Measurements from ENCODE around the gene HIC1. TPM values are rescaled to one million over a fixed set of nuclear protein-coding genes. Genes with fewer than 3 reads are reported as not detected.

Gene HIC1
- total RNA-seq, 1 donor from 2014 or later = 33.1 TPM

- Histone ChIP-seq H3K36me3 (no peaks in the 10 kb centered on the region), H3K27me3 (no peaks in the 10 kb centered on the region), H3K4me3 (peak overlapping the region; percentile 60 to 64), H3K9me3 (no peaks in the 10 kb centered on the region), H3K27ac (peak overlapping the region; percentile 58), H3K4me1 (peaks cover 37% of the 10 kb centered on the region)
- TF ChIP-seq, protein P1, sequence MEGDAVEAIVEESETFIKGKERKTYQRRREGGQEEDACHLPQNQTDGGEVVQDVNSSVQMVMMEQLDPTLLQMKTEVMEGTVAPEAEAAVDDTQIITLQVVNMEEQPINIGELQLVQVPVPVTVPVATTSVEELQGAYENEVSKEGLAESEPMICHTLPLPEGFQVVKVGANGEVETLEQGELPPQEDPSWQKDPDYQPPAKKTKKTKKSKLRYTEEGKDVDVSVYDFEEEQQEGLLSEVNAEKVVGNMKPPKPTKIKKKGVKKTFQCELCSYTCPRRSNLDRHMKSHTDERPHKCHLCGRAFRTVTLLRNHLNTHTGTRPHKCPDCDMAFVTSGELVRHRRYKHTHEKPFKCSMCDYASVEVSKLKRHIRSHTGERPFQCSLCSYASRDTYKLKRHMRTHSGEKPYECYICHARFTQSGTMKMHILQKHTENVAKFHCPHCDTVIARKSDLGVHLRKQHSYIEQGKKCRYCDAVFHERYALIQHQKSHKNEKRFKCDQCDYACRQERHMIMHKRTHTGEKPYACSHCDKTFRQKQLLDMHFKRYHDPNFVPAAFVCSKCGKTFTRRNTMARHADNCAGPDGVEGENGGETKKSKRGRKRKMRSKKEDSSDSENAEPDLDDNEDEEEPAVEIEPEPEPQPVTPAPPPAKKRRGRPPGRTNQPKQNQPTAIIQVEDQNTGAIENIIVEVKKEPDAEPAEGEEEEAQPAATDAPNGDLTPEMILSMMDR (IDR thresholded peaks at IDR 0.05) = no peak
- TF ChIP-seq POLR2A (IDR thresholded peaks at IDR 0.05) = no peak
- no peak for TF ChIP-seq POLR2AphosphoS5 (IDR thresholded peaks at IDR 0.05; ENCODE audit: insufficient read depth in 1 of 2, low read depth in 1 of 2)
- no peak for DNase-seq (ENCODE audit: extremely low spot score in 2 of 2)
- intact Hi-C loops (cut with DNase I) = loop anchor here (1.0 kb wide), 1 partner anchor 115 kb away; no protein-coding TSS in a partner anchor
Observed at GRCh38 chr17:2024572-2025219, 30.2 kb upstream of the HIC1 start.

DNA sequence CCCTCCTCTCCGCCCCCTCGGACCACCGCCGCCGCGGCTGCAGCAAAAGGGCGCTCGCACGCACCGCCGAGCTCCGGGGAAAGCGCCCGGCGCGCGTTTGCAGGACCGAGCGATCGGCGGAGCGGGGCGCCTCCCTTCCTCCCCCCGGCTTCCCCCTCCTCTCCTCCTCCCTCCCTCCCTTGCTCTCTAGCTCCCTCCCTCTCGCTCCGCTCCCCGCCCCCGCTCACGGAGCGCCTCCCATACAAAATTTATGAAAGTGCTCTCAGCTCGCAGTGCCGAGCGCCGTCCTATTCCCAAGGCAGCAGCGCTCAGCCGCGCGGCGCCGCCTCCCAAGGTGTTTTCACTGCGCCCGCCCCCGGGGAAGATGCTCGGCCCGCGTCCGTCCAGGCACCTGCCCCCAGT lies 29.7 kb upstream of the HIC1 start, which contains the start of gene RTN4RL1:
TSS of gene RTN4RL1 (minus strand) at position 115 of the 402 bp plus-strand sequence. CDS start 469 bp downstream, outside the sequence.
- Histone ChIP-seq H3K27me3 (no peaks in the 10 kb centered on the region), H3K4me1 (peaks cover 39% of the 10 kb centered on the region)
- no peak for DNase-seq (ENCODE audit: extremely low spot score in 2 of 2)

DNA sequence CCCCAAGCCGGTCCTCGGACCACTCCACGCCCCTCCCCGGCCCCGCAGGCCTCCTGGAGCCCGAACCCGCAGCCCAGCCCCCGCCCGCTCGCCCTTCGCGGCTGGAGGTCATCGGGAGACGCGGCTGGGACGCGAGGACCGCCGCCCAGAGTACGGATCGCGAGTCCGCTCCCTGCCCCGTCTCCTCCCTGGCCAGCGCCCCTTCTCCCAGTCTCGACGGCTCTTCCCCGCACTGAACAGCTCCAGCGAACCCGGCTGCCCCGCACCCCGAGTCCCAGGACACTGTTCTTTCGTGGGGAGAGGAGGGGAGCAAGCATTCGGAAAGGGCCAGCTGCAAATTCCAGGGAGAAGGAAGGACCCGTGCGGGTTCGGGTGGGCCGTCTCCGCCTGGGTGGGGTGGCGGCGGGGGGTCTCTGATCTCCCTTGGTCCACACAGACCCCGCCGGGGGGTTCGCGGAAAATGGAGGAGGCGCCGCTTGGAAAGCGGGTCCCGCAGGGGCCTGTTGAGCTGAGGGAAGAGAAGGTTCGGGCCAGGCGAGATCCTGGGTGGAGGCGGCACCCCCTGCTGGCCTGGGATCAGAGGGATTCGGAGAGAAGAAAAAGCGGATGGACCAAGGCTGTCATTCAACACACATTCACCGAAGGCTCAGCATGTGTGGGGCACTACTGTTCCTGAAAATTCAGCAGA lies 29.1 kb upstream of the HIC1 start:
- H3K27ac ChIP-seq = peak overlapping the region; percentile 80
- no peaks in the 10 kb centered on the region for H3K36me3 ChIP-seq
- H3K4me1 ChIP-seq = peaks cover 42% of the 10 kb centered on the region
- TF ChIP-seq POLR2AphosphoS5 (IDR thresholded peaks at IDR 0.05; ENCODE audit: insufficient read depth in 1 of 2, low read depth in 1 of 2) (peak in 1 of 2 donors; percentile 24), POLR2A (IDR thresholded peaks at IDR 0.05) (no peak)
- TF ChIP-seq, protein P1 (IDR thresholded peaks at IDR 0.05) = peak; percentile 30 to 60 (median 57)
- H3K9me3 ChIP-seq = no peaks in the 10 kb centered on the region
- intact Hi-C loops (cut with DNase I) = loop anchor here (1.0 kb wide), 1 partner anchor 116 kb away; no protein-coding TSS in a partner anchor
- peak overlapping the region; percentile 60 to 64 for H3K4me3 ChIP-seq
- no peak for DNase-seq (ENCODE audit: extremely low spot score in 2 of 2)
- H3K27me3 ChIP-seq = no peaks in the 10 kb centered on the region

More for the DNA sequence above, 29.7 kb upstream of the HIC1 start, which contains the start of gene RTN4RL1:
- H3K27ac ChIP-seq = peak within 1 kb of the TSS; percentile 80
- H3K9me3 ChIP-seq = no peaks in the 10 kb centered on the region
- H3K4me3 ChIP-seq = peak within 1 kb of the TSS; percentile 60 to 64
- no peaks in the 10 kb centered on the region for H3K36me3 ChIP-seq
- TF ChIP-seq POLR2AphosphoS5 (IDR thresholded peaks at IDR 0.05; ENCODE audit: insufficient read depth in 1 of 2, low read depth in 1 of 2) = peak in 1 of 2 donors; percentile 62
- TF ChIP-seq, protein P1 (IDR thresholded peaks at IDR 0.05) = no peak
- intact Hi-C loops (cut with DNase I) = loop anchor here (1.0 kb wide), 1 partner anchor 116 kb away; no protein-coding TSS in a partner anchor

- no peak for DNase-seq (ENCODE audit: extremely low spot score in 2 of 2)
- no peaks in the 10 kb centered on the region for H3K9me3 ChIP-seq
- no peaks in the 10 kb centered on the region for H3K36me3 ChIP-seq
- H3K27ac ChIP-seq = no peak overlapping the region
- TF ChIP-seq POLR2A (IDR thresholded peaks at IDR 0.05) = no peak
- TF ChIP-seq, protein P1 (IDR thresholded peaks at IDR 0.05) = no peak
- TF ChIP-seq POLR2AphosphoS5 (IDR thresholded peaks at IDR 0.05; ENCODE audit: insufficient read depth in 1 of 2, low read depth in 1 of 2) = no peak
- no peaks in the 10 kb centered on the region for H3K27me3 ChIP-seq
- H3K4me3 ChIP-seq = no peak overlapping the region
- intact Hi-C loops (cut with DNase I) = no loop called here
- H3K4me1 ChIP-seq = peaks cover 58% of the 10 kb centered on the region
Observed at GRCh38 chr17:2027528-2028233, 27.2 kb upstream of the HIC1 start.
